WTC11 (cell line): Measurements from ENCODE around the gene ELP2.

Experiments
- JAZF1 ChIP-seq: fragments of 250-450 bp; sonication (Bioruptor Pico); IDR thresholded peaks from 2 replicates; pipeline ENCODE4 v1.9.0; 2021; ENCODE audit warnings: moderate library complexity, mild to moderate bottlenecking, inconsistent platforms
- PRDM15 ChIP-seq: sonication (generic); formaldehyde crosslinking; IDR thresholded peaks from 2 replicates; pipeline ENCODE4 v1.8.0; 2022; ENCODE audit warnings: missing genetic modification reagents
- TF ChIP-seq, protein P1 (sequence below): fragments of 200-600 bp; IDR thresholded peaks from 2 replicates; pipeline ENCODE4 v1.8.0; 2022; ENCODE audit warnings: antibody characterized with exemption
- TF ChIP-seq, protein P2 (sequence below): sonication (generic); formaldehyde crosslinking; conservative IDR thresholded peaks from 2 replicates; pipeline ENCODE4 v1.8.1; 2022; ENCODE audit warnings: mild to moderate bottlenecking, missing genetic modification reagents

GRCh38 chr18:36135264-36135663 is 5.6 kb downstream of the ELP2 start:
- TF ChIP-seq, protein P1, sequence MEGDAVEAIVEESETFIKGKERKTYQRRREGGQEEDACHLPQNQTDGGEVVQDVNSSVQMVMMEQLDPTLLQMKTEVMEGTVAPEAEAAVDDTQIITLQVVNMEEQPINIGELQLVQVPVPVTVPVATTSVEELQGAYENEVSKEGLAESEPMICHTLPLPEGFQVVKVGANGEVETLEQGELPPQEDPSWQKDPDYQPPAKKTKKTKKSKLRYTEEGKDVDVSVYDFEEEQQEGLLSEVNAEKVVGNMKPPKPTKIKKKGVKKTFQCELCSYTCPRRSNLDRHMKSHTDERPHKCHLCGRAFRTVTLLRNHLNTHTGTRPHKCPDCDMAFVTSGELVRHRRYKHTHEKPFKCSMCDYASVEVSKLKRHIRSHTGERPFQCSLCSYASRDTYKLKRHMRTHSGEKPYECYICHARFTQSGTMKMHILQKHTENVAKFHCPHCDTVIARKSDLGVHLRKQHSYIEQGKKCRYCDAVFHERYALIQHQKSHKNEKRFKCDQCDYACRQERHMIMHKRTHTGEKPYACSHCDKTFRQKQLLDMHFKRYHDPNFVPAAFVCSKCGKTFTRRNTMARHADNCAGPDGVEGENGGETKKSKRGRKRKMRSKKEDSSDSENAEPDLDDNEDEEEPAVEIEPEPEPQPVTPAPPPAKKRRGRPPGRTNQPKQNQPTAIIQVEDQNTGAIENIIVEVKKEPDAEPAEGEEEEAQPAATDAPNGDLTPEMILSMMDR = no peak
- TF ChIP-seq, protein P2, sequence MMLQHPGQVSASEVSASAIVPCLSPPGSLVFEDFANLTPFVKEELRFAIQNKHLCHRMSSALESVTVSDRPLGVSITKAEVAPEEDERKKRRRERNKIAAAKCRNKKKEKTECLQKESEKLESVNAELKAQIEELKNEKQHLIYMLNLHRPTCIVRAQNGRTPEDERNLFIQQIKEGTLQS = no peak
- TF ChIP-seq JAZF1 (CRISPR knock-in tag) (no peak), PRDM15 (no peak)
